H9 (cell line): ENCODE data around the gene DCAF5. TPM values are rescaled to one million over a fixed set of nuclear protein-coding genes. Genes with fewer than 3 reads are reported as not detected.

Source experiments
- DNase-seq: peaks from one replicate; pipeline ENCODE4 v3.0.0-alpha.2; 2017
- H2AFZ ChIP-seq: one replicate; pipeline ENCODE4 v1.6.1; 2013; ENCODE audit warnings: mild to moderate bottlenecking, low read length, control low read depth, moderate library complexity
- H2AK5ac ChIP-seq: 2 replicates; pipeline ENCODE4 v1.6.1; 2013; ENCODE audit warnings: low read length, control low read depth, mixed read lengths; ENCODE audit not compliant: insufficient read length
- H2BK120ac ChIP-seq: one replicate; pipeline ENCODE4 v1.6.1; 2013; ENCODE audit warnings: low read depth, mild to moderate bottlenecking, low read length, control low read depth, inconsistent platforms; ENCODE audit not compliant: poor library complexity, severe bottlenecking
- H2BK12ac ChIP-seq: 2 replicates; pipeline ENCODE4 v1.6.1; 2013; ENCODE audit warnings: low read length, control low read depth, mixed read lengths, low read depth; ENCODE audit not compliant: insufficient read length
- H2BK15ac ChIP-seq: 2 replicates; pipeline ENCODE4 v1.6.1; 2013; ENCODE audit warnings: low read depth, low read length, control low read depth
- H2BK20ac ChIP-seq: one replicate; pipeline ENCODE4 v1.6.1; 2013; ENCODE audit warnings: low read depth, mild to moderate bottlenecking, low read length, control low read depth, inconsistent platforms; ENCODE audit not compliant: poor library complexity, severe bottlenecking
- H2BK5ac ChIP-seq: 2 replicates; pipeline ENCODE4 v1.6.1; 2013; ENCODE audit warnings: low read length, control low read depth, mixed read lengths; ENCODE audit not compliant: insufficient read length
- H3K14ac ChIP-seq: 2 replicates; pipeline ENCODE4 v1.6.1; 2013; ENCODE audit warnings: low read length, control low read depth; ENCODE audit not compliant: insufficient read depth
- H3K18ac ChIP-seq: 2 replicates; pipeline ENCODE4 v1.6.1; 2013; ENCODE audit warnings: low read depth, mild to moderate bottlenecking, mixed read lengths, low read length, control low read depth; ENCODE audit not compliant: insufficient read length
- H3K23ac ChIP-seq: 2 replicates; pipeline ENCODE4 v1.6.1; 2013; ENCODE audit warnings: low read length, control low read depth, mixed read lengths, low read depth; ENCODE audit not compliant: insufficient read length
- H3K23me2 ChIP-seq: 2 replicates; pipeline ENCODE4 v1.6.1; 2013; ENCODE audit warnings: low read depth, mild to moderate bottlenecking, mixed read lengths, low read length, control low read depth; ENCODE audit not compliant: insufficient read length, poor library complexity, severe bottlenecking
- H3K27ac ChIP-seq: 2 replicates; pipeline ENCODE4 v1.5.1; 2013; ENCODE audit warnings: low read length, control low read depth, mixed read lengths, low read depth; ENCODE audit not compliant: insufficient read length
- H3K27me3 ChIP-seq: 2 replicates; pipeline ENCODE4 v1.6.1; 2013; ENCODE audit warnings: low read length, control low read depth, inconsistent platforms; ENCODE audit not compliant: insufficient read depth
- H3K4ac ChIP-seq: 2 replicates; pipeline ENCODE4 v1.6.1; 2013; ENCODE audit warnings: low read depth, mild to moderate bottlenecking, control low read depth, inconsistent platforms, low read length, moderate library complexity
- H3K4me1 ChIP-seq: 2 replicates; pipeline ENCODE4 v1.6.1; 2013; ENCODE audit warnings: low read length, control low read depth, inconsistent platforms; ENCODE audit not compliant: insufficient read depth
- H3K4me2 ChIP-seq: 2 replicates; pipeline ENCODE4 v1.6.1; 2013; ENCODE audit warnings: low read length, control low read depth, mixed read lengths; ENCODE audit not compliant: insufficient read length, insufficient read depth
- H3K56ac ChIP-seq: 2 replicates; pipeline ENCODE4 v1.6.1; 2013; ENCODE audit warnings: low read depth, mild to moderate bottlenecking, mixed read lengths, low read length, control low read depth; ENCODE audit not compliant: insufficient read length
- H3K79me1 ChIP-seq: 2 replicates; pipeline ENCODE4 v1.6.1; 2013; ENCODE audit warnings: low read depth, mild to moderate bottlenecking, moderate library complexity, low read length, control low read depth, inconsistent platforms; ENCODE audit not compliant: insufficient read depth, poor library complexity, severe bottlenecking
- H3K79me2 ChIP-seq: 2 replicates; pipeline ENCODE4 v1.6.1; 2013; ENCODE audit warnings: low read length, control low read depth, inconsistent platforms; ENCODE audit not compliant: insufficient read depth
- H3K9ac ChIP-seq: 2 replicates; pipeline ENCODE4 v1.6.1; 2013; ENCODE audit warnings: low read length, control low read depth, mixed read lengths; ENCODE audit not compliant: insufficient read length; ENCODE audit errors: extremely low read depth
- H3K9me3 ChIP-seq: one replicate; pipeline ENCODE4 v1.6.1; 2013; ENCODE audit warnings: low read depth, low read length, inconsistent platforms; ENCODE audit not compliant: control insufficient read depth
- H3T11ph ChIP-seq: one replicate; pipeline ENCODE4 v1.6.1; 2013; ENCODE audit warnings: mild to moderate bottlenecking, low read length, control low read depth, inconsistent platforms
- H4K20me1 ChIP-seq: one replicate; pipeline ENCODE4 v1.6.1; 2013; ENCODE audit not compliant: control insufficient read depth, insufficient read length, insufficient read depth
- H4K5ac ChIP-seq: 2 replicates; pipeline ENCODE4 v1.6.1; 2013; ENCODE audit warnings: low read depth, mild to moderate bottlenecking, mixed read lengths, low read length, control low read depth; ENCODE audit not compliant: insufficient read length
- H4K8ac ChIP-seq: replicated peaks from 2 replicates; pipeline ENCODE4 v1.6.1; 2013; ENCODE audit warnings: low read length, control low read depth, mixed read lengths, low read depth; ENCODE audit not compliant: insufficient read length
- H4K91ac ChIP-seq: 2 replicates; pipeline ENCODE4 v1.6.1; 2013; ENCODE audit warnings: low read depth, mild to moderate bottlenecking, moderate library complexity, mixed read lengths, low read length, control low read depth; ENCODE audit not compliant: insufficient read length
- H3K27ac Mint-ChIP-seq, 3 experiments: 2 replicates in 2 of 3; 3 replicates in 1 of 3; pipeline ENCODE4 v1.8.0; 2020 to 2021; ENCODE audit warnings: mixed read lengths in 3 of 3, mild to moderate bottlenecking in 1 of 3, moderate library complexity in 1 of 3
- H3K27me3 Mint-ChIP-seq: 2 replicates; pipeline ENCODE4 v1.8.0; 2021; ENCODE audit warnings: low read depth, mild to moderate bottlenecking, moderate library complexity, mixed read lengths
- H3K36me3 Mint-ChIP-seq, 3 experiments: 2 replicates in 2 of 3; 3 replicates in 1 of 3; pipeline ENCODE4 v1.8.0; 2020 to 2021; ENCODE audit warnings: low read depth in 3 of 3, mixed read lengths in 3 of 3; ENCODE audit not compliant: insufficient read depth in 1 of 3
- H3K4me1 Mint-ChIP-seq, 2 experiments: 2 replicates each; pipeline ENCODE4 v1.8.0; 2020; ENCODE audit warnings: mixed read lengths in 2 of 2
- H3K4me3 Mint-ChIP-seq, 2 experiments: 2 replicates in 1 of 2; 3 replicates in 1 of 2; pipeline ENCODE4 v1.8.0; 2020 to 2021; ENCODE audit warnings: mild to moderate bottlenecking in 2 of 2, mixed read lengths in 2 of 2, moderate library complexity in 1 of 2
- H3K9me3 Mint-ChIP-seq, 2 experiments: 2 replicates in 1 of 2; 3 replicates in 1 of 2; pipeline ENCODE4 v1.8.0; 2020; ENCODE audit warnings: mild to moderate bottlenecking in 2 of 2, mixed read lengths in 2 of 2, moderate library complexity in 1 of 2
- CTCF ChIP-seq: fragments of 200-600 bp; sonication (generic); conservative IDR thresholded peaks from 3 replicates; pipeline ENCODE4 v1.8.0; 2021; ENCODE audit warnings: antibody characterized with exemption, mild to moderate bottlenecking
- WGBS: extraction: QIAGEN DNeasy Blood & Tissue Kit; methylation state at CpG from one replicate; pipeline ENCODE4 v1.1.7; 2013; ENCODE audit warnings: missing lambda C conversion rate, low lambda C conversion rate, mixed read lengths; ENCODE audit not compliant: insufficient read length; ENCODE audit errors: extremely low coverage; 5-methylcytosine and 5-hydroxymethylcytosine counted together
- total RNA-seq: library from RNA; stranded (reverse); gene quantifications from 2 replicates; pipeline ENCODE4 v1.2.1, GENCODE V29; 2021

The DCAF5 gene
- total RNA-seq, 1 experiment from 2014 or later = 31.4 TPM

- Histone ChIP-seq H3K79me1 (peaks cover 2% of the 10 kb centered on the region), H3K4ac (no peak overlapping the region), H4K20me1 (no peaks in the 10 kb centered on the region), H3T11ph (no peak overlapping the region), H2BK5ac (no peak overlapping the region), H3K27me3 (no peaks in the 10 kb centered on the region), H2BK20ac (no peak overlapping the region), H3K4me2 (no peak overlapping the region), H3K79me2 (no peaks in the 10 kb centered on the region), H3K56ac (no peak overlapping the region), H3K9ac (no peak overlapping the region), H3K4me1 (peaks cover 4% of the 10 kb centered on the region), H2AFZ (no peak overlapping the region), H2BK12ac (no peak overlapping the region), H3K14ac (no peak overlapping the region), H2BK15ac (no peak overlapping the region), H3K9me3 (no peaks in the 10 kb centered on the region), H3K23me2 (no peaks in the 10 kb centered on the region), H2BK120ac (no peak overlapping the region), H4K91ac (no peak overlapping the region), H3K23ac (no peak overlapping the region), H4K8ac (no peak overlapping the region), H3K18ac (no peak overlapping the region), H3K27ac (no peak overlapping the region), H4K5ac (no peak overlapping the region), H2AK5ac (no peak overlapping the region)
- Mint-ChIP-seq H3K27ac (no peak overlapping the region), H3K36me3 (no peaks in the 10 kb centered on the region), H3K4me1 (peaks cover 19 to 20% of the 10 kb centered on the region in 2 experiments), H3K4me3 (no peak overlapping the region), H3K9me3 (no peaks in the 10 kb centered on the region), H3K27me3 (no peaks in the 10 kb centered on the region; the same call in 1 of the 2 replicates)
- TF ChIP-seq CTCF = no peak
- no peak for DNase-seq
- WGBS = no CpG with 5 or more reads among the region's 4 CpGs
Measured at GRCh38 chr14:69135133-69135532, 17.8 kb downstream of the DCAF5 start.
